Right lobe of liver (tissue), 4 donors: ENCODE results near the gene RASGRF2.

ENCODE experiments used
- POLR2A ChIP-seq: fragments of 450-650 bp; IDR thresholded peaks from one replicate; pipeline ENCODE4 v1.6.1; 2017; ENCODE audit warnings: antibody characterized with exemption, mild to moderate bottlenecking
- TF ChIP-seq, protein P1 (sequence below), 4 donors: fragments of 200-600 bp in 3 of 4; fragments of 450-650 bp in 1 of 4; IDR thresholded peaks; one replicate each; pipeline versions ENCODE4 v1.5.1 to v1.8.0; 2016 to 2022; ENCODE audit warnings: antibody characterized with exemption in 4 of 4, mild to moderate bottlenecking in 2 of 4
- donor health status: DM: no; HTN: no; CAD: no.
- donor health status: DM: no; HTN: no; CAD: no.
- donor health status: DM: no; HTN: yes; CAD: no.

- TF ChIP-seq, protein P1, sequence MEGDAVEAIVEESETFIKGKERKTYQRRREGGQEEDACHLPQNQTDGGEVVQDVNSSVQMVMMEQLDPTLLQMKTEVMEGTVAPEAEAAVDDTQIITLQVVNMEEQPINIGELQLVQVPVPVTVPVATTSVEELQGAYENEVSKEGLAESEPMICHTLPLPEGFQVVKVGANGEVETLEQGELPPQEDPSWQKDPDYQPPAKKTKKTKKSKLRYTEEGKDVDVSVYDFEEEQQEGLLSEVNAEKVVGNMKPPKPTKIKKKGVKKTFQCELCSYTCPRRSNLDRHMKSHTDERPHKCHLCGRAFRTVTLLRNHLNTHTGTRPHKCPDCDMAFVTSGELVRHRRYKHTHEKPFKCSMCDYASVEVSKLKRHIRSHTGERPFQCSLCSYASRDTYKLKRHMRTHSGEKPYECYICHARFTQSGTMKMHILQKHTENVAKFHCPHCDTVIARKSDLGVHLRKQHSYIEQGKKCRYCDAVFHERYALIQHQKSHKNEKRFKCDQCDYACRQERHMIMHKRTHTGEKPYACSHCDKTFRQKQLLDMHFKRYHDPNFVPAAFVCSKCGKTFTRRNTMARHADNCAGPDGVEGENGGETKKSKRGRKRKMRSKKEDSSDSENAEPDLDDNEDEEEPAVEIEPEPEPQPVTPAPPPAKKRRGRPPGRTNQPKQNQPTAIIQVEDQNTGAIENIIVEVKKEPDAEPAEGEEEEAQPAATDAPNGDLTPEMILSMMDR (IDR thresholded peaks at IDR 0.05): no peak
- no peak for TF ChIP-seq POLR2A
Observed at GRCh38 chr5:81017320-81017719, 57.2 kb downstream of the RASGRF2 start.
